Astrocyte (in vitro differentiated cells and primary cell): ENCODE measurements around the gene AGRN. TPM values are rescaled to one million over a fixed set of nuclear protein-coding genes. Genes with fewer than 3 reads are reported as not detected.

ENCODE experiments used
- DNase-seq: peaks from one replicate; pipeline ENCODE4 v3.0.0-alpha.2; 2010; ENCODE audit warnings: low read depth
- FAIRE-seq: peaks from 2 replicates; lab custom pipeline; 2011; peaks lifted over from hg19 to GRCh38; lab: Jason Lieb, UNC
- H2AFZ ChIP-seq: 2 replicates; pipeline ENCODE4 v1.6.0; 2012; ENCODE audit warnings: low read depth, low read length, inconsistent platforms
- H3K27ac ChIP-seq: 2 replicates; pipeline ENCODE4 v1.5.1; 2011; ENCODE audit warnings: low read depth, low read length, inconsistent platforms
- H3K27me3 ChIP-seq: 2 replicates; pipeline ENCODE4 v1.6.0; 2011; ENCODE audit warnings: low read length, inconsistent platforms; ENCODE audit not compliant: insufficient read depth
- H3K36me3 ChIP-seq: 2 replicates; pipeline ENCODE4 v1.5.1; 2011; ENCODE audit warnings: low read length, inconsistent platforms; ENCODE audit not compliant: insufficient read depth
- H3K4me1 ChIP-seq: 2 replicates; pipeline ENCODE4 v1.5.1; 2011; ENCODE audit warnings: low read length, inconsistent platforms; ENCODE audit not compliant: insufficient read depth
- H3K4me2 ChIP-seq: 2 replicates; pipeline ENCODE4 v1.6.0; 2012; ENCODE audit warnings: low read length, inconsistent platforms
- H3K4me3 ChIP-seq: 2 replicates; pipeline ENCODE4 v1.5.1; 2011; ENCODE audit warnings: low read depth, mild to moderate bottlenecking, low read length, inconsistent platforms; ENCODE audit not compliant: insufficient read depth
- H3K79me2 ChIP-seq: 2 replicates; pipeline ENCODE4 v1.6.0; 2012; ENCODE audit warnings: mild to moderate bottlenecking, low read length, inconsistent platforms; ENCODE audit not compliant: insufficient read depth
- H3K9ac ChIP-seq: 2 replicates; pipeline ENCODE4 v1.6.0; 2012; ENCODE audit warnings: mild to moderate bottlenecking, low read length, inconsistent platforms
- H3K9me3 ChIP-seq: 2 replicates; pipeline ENCODE4 v1.5.1; 2012; ENCODE audit warnings: low read depth, mild to moderate bottlenecking, low read length, inconsistent platforms; ENCODE audit not compliant: insufficient read depth
- H4K20me1 ChIP-seq: 2 replicates; pipeline ENCODE4 v1.6.0; 2012; ENCODE audit warnings: low read length, inconsistent platforms; ENCODE audit not compliant: insufficient read depth
- H3K27ac Mint-ChIP-seq: one replicate; pipeline ENCODE4 v1.8.0; 2021; ENCODE audit warnings: mild to moderate bottlenecking, mixed read lengths; ENCODE audit not compliant: unreplicated experiment
- H3K27me3 Mint-ChIP-seq: one replicate; pipeline ENCODE4 v1.8.0; 2021; ENCODE audit warnings: low read depth, mixed read lengths; ENCODE audit not compliant: unreplicated experiment
- H3K36me3 Mint-ChIP-seq: one replicate; pipeline ENCODE4 v1.8.0; 2021; ENCODE audit warnings: low read depth, mixed read lengths; ENCODE audit not compliant: unreplicated experiment
- H3K4me1 Mint-ChIP-seq: one replicate; pipeline ENCODE4 v1.8.0; 2021; ENCODE audit warnings: low read depth, mixed read lengths; ENCODE audit not compliant: unreplicated experiment
- H3K4me3 Mint-ChIP-seq: one replicate; pipeline ENCODE4 v1.8.0; 2021; ENCODE audit warnings: mild to moderate bottlenecking, moderate library complexity, mixed read lengths; ENCODE audit not compliant: unreplicated experiment
- H3K9me3 Mint-ChIP-seq: one replicate; pipeline ENCODE4 v1.8.0; 2021; ENCODE audit warnings: mild to moderate bottlenecking, mixed read lengths; ENCODE audit not compliant: unreplicated experiment
- CTCF ChIP-seq: IDR thresholded peaks from 2 replicates; pipeline ENCODE4 v1.5.1; 2011; ENCODE audit warnings: low read depth, mild to moderate bottlenecking, inconsistent platforms, low read length, moderate library complexity; ENCODE audit not compliant: insufficient read depth
- EZH2 ChIP-seq: IDR thresholded peaks from 2 replicates; pipeline ENCODE4 v1.6.1; 2012; ENCODE audit warnings: mild to moderate bottlenecking, low read length, inconsistent platforms; ENCODE audit not compliant: insufficient read depth
- total RNA-seq: library from RNA; stranded (reverse); gene quantifications from 2 replicates; pipeline ENCODE4 v1.2.1, GENCODE V29; 2021

AGRN gene
- total RNA-seq, 1 donor from 2014 or later, result 589 TPM

DNA sequence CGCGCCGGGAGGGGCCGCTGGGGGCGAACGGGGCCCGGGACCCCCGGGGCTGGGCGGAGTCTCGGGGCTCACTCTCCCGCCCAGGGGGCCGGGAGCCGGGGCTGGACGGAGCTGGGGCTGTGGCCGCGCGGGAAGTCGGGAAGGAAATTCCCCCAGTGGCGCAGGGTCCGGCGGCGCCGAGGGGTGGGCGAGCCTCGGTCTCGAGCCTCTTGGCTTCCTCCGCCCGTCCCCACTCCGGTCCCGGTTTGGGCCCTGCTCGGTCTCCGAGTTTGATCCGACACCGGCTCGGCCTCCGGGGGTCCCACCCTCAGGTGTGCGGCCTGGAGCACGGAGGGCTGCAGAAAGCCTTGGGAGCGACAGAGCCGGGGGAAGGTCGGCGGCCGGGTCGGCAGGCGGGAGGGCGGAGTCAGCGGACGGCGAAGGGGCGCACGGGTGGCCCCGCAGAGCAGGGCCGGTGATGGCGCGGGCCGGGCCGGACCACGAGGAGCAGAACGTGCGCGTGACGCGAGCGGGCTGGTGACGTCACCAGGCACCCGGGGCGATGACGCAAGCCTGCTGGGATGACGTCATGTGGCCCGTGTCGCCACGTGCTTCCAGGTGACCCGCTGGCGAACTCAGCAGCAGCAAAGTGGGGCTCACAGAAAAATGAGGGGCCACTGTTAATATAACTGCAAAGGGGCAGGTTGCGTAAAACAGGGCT, 19.4 kb upstream of the AGRN start:
- Histone ChIP-seq H3K79me2 (no peaks in the 10 kb centered on the region), H2AFZ (peak overlapping the region; percentile 61), H3K27ac (peak overlapping the region; percentile 98), H3K4me2 (peak overlapping the region; percentile 95), H3K27me3 (no peaks in the 10 kb centered on the region), H3K4me1 (peaks cover 24% of the 10 kb centered on the region), H3K9ac (peak overlapping the region; percentile 97), H3K9me3 (no peaks in the 10 kb centered on the region), H4K20me1 (peaks cover 34% of the 10 kb centered on the region), H3K36me3 (no peaks in the 10 kb centered on the region), H3K4me3 (peak overlapping the region; percentile 67)
- peak overlapping the region; percentile 99 for H3K27ac Mint-ChIP-seq
- peaks cover 6% of the 10 kb centered on the region for H3K36me3 Mint-ChIP-seq
- no peaks in the 10 kb centered on the region for H3K27me3 Mint-ChIP-seq
- DNase-seq (peak; percentile 71), FAIRE-seq (no peak)
- TF ChIP-seq EZH2 (no peak), CTCF (no peak)
- peaks cover 19% of the 10 kb centered on the region for H3K4me1 Mint-ChIP-seq
- peak overlapping the region; percentile 94 for H3K4me3 Mint-ChIP-seq
- no peaks in the 10 kb centered on the region for H3K9me3 Mint-ChIP-seq

GRCh38 chr1:1001057-1001783, 18.7 kb upstream of the AGRN start:
- Histone ChIP-seq H3K27me3 (no peaks in the 10 kb centered on the region), H3K4me2 (peak overlapping the region; percentile 95), H3K79me2 (no peaks in the 10 kb centered on the region), H3K27ac (peak overlapping the region; percentile 98), H4K20me1 (peaks cover 34% of the 10 kb centered on the region), H3K4me1 (peaks cover 25% of the 10 kb centered on the region), H3K4me3 (peak overlapping the region; percentile 67), H3K9me3 (no peaks in the 10 kb centered on the region), H3K36me3 (no peaks in the 10 kb centered on the region), H3K9ac (peak overlapping the region; percentile 97), H2AFZ (peak overlapping the region; percentile 21)
- DNase-seq (no peak), FAIRE-seq (no peak)
- peak overlapping the region; percentile 94 for H3K4me3 Mint-ChIP-seq
- H3K27ac Mint-ChIP-seq, result peak overlapping the region; percentile 99
- H3K9me3 Mint-ChIP-seq, result no peaks in the 10 kb centered on the region
- TF ChIP-seq CTCF (no peak), EZH2 (peak; percentile 36)
- peaks cover 19% of the 10 kb centered on the region for H3K4me1 Mint-ChIP-seq
- peaks cover 4% of the 10 kb centered on the region for H3K36me3 Mint-ChIP-seq
- no peaks in the 10 kb centered on the region for H3K27me3 Mint-ChIP-seq
